ENCODE measurements around the gene FIGN. TPM values are rescaled to one million over a fixed set of nuclear protein-coding genes. Genes with fewer than 3 reads are reported as not detected.

The FIGN gene
- total and polyA plus RNA-seq, 12 donors, result 1.1 to 10.8 (median 5.2) TPM

DNA sequence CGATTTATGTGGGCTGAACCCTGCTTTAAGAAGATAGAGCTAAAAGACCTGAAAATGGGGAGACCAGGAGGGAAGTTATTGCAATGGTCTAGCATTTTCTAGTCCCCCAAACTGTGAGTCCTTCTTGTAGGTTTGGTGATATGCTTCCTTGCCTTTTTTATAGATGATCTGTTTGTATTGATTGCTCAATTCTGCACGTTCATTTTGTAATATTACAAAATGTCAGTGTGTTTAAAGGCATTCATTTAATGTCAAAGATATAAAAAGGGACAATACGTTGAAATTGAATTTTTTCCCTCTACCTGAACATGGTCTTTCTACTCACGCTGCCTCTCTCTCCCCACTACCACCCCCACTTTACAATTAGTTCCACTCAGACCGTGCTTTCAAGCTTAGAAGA is 5.6 kb upstream of the FIGN start:
- intact Hi-C loops (cut with DNase I), result no loop called here
- DNase-seq, result no peak
- TF ChIP-seq POLR2A (IDR thresholded peaks at IDR 0.05) (no peak), CTCF (IDR thresholded peaks at IDR 0.05) (no peak)
- no peaks in the 10 kb centered on the region for H3K27me3 ChIP-seq
- no peak overlapping the region for H3K4me3 ChIP-seq
- H3K36me3 ChIP-seq (replicated peaks in 1 of 2), result no peaks in the 10 kb centered on the region
- H3K9me3 ChIP-seq (replicated peaks in 1 of 3), result no peaks in the 10 kb centered on the region
- H3K27ac ChIP-seq, result no peak overlapping the region
- 74 to 78% (median 78%) methylated on average over 5 of the region's 5 CpGs for whole genome bisulfite sequencing, 4 donors
- H3K4me1 ChIP-seq (replicated peaks in 1 of 2), result peaks cover 0 to 4% of the 10 kb centered on the region in 2 donors

DNA sequence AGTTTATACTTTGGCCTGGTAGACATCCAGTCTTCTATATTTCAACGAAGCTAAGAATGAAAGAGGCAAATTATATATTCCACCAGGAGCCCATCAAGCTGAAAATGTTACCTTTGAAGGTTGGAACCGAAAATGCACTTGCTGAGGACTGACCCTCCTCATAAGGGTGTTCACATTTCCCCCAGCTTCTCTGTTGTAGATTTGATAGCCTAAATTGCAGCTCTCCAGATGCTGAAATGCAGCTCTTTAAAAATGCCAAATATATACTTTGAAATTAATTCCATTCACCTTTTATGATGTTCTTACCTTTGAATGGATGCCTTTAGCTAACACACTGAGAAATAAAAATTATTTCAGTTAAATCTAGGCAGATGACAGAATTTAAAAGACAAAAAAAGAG is 1.8 kb upstream of the FIGN start:
- peaks cover 0 to 4% of the 10 kb centered on the region in 2 donors for H3K4me1 ChIP-seq (replicated peaks in 1 of 2)
- WGBS, 4 donors, result 73 to 79% (median 79%) methylated on average over 2 of the region's 2 CpGs
- TF ChIP-seq POLR2A (IDR thresholded peaks at IDR 0.05) (no peak), CTCF (IDR thresholded peaks at IDR 0.05) (no peak)
- no peaks in the 10 kb centered on the region for H3K36me3 ChIP-seq (replicated peaks in 1 of 2)
- H3K27ac ChIP-seq, result peak overlapping the region in 1 of 5 donors; percentile 95
- no peaks in the 10 kb centered on the region for H3K9me3 ChIP-seq (replicated peaks in 1 of 3)
- intact Hi-C loops (cut with DNase I), result no loop called here
- no peak overlapping the region for H3K4me3 ChIP-seq
- no peak for DNase-seq
- H3K27me3 ChIP-seq, result no peaks in the 10 kb centered on the region

GRCh38 chr2:163737190-163737439 is 1.3 kb upstream of the FIGN start:
- H3K36me3 ChIP-seq (replicated peaks in 1 of 2), result no peaks in the 10 kb centered on the region
- peaks cover 0 to 4% of the 10 kb centered on the region in 2 donors for H3K4me1 ChIP-seq (replicated peaks in 1 of 2)
- H3K27ac ChIP-seq, result peak overlapping the region in 3 of 5 donors; percentile 84 to 98 (median 95)
- H3K9me3 ChIP-seq (replicated peaks in 1 of 3), result no peaks in the 10 kb centered on the region
- H3K27me3 ChIP-seq, result no peaks in the 10 kb centered on the region
- peak overlapping the region in 3 of 4 donors; percentile 44 to 93 (median 87) for H3K4me3 ChIP-seq
- intact Hi-C loops (cut with DNase I), result no loop called here
- peak in 1 of 7 donors; percentile 53 for DNase-seq
- 20 to 28% (median 26%) methylated on average over 5 of the region's 5 CpGs for WGBS, 4 donors
- TF ChIP-seq POLR2A (IDR thresholded peaks at IDR 0.05) (no peak), CTCF (IDR thresholded peaks at IDR 0.05) (no peak)

DNA sequence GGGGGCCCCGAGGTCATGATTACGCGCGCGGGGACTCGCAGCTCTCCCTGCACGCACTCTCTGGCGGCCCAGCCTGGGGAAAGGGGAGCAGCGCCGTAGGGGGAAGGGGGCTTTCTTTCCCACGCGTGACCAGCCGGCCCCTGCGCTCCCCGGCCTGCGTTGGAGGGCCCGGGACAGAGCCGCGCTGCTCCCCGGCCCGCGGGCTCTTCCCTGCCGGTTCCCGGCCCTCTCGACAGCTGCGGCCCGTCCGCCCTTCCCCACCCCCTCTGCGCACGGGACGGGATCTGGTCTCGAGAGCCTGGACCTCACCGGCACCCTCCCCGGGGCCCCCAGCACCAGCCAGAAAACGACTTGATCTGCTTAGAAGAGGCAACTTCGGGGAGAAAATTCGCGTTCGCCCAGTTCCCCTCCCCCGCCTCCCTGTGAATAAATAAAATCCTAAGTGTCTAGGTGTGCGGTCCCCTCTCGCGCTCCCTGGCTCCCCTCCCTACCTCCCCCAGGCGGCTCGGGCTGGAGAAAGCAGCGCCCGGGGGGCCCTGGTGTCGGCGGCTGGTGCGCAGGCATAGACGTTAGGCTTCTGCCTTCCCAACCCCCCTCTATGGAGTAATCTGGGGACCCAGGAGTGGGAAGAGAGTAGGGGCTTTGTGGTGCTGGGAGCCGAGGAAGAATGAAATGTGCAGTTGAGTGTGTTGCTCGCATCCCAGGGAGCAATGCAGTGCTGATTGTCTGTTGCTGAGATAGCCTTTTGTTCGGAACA is 803 bp upstream of the FIGN start:
- intact Hi-C loops (cut with DNase I), result no loop called here

More for the DNA sequence above, 803 bp upstream of the FIGN start:
- peak overlapping the region; percentile 22 to 93 (median 66) for H3K4me3 ChIP-seq
- TF ChIP-seq CTCF (IDR thresholded peaks at IDR 0.05) (peak in 3 of 6 experiments; percentile 13 to 38 (median 24)), POLR2A (IDR thresholded peaks at IDR 0.05) (no peak)
- H3K27me3 ChIP-seq, result no peaks in the 10 kb centered on the region
- peaks cover under 1 to 4% of the 10 kb centered on the region in 2 donors for H3K4me1 ChIP-seq (replicated peaks in 1 of 2)
- peak; percentile 47 to 67 (median 54) for DNase-seq
- 2 to 13% (median 3%) methylated on average over 3 to 54 of the region's 54 CpGs for WGBS, 4 donors
- no peaks in the 10 kb centered on the region for H3K36me3 ChIP-seq (replicated peaks in 1 of 2)
- no peaks in the 10 kb centered on the region for H3K9me3 ChIP-seq (replicated peaks in 1 of 3)
- peak overlapping the region; percentile 84 to 98 (median 90) for H3K27ac ChIP-seq
